HEK293 (cell line): ENCODE measurements around the gene BLOC1S2.

Experiments used
- HOXC10 ChIP-seq: sonication (generic); formaldehyde crosslinking; IDR thresholded peaks from 2 replicates; pipeline ENCODE4 v1.8.1; 2023; ENCODE audit warnings: mild to moderate bottlenecking, missing genetic modification reagents
- PRDM1 ChIP-seq: fragments of 450-650 bp; formaldehyde crosslinking; IDR thresholded peaks from 2 replicates; pipeline ENCODE4; 2016; ENCODE audit warnings: missing biosample characterization, missing genetic modification characterization
- YY1 ChIP-seq: fragments of 450-650 bp; formaldehyde crosslinking; IDR thresholded peaks from 2 replicates; pipeline ENCODE4 v1.5.1; 2018; ENCODE audit warnings: missing biosample characterization, missing genetic modification characterization
- ZNF132 ChIP-seq: fragments of 450-650 bp; formaldehyde crosslinking; IDR thresholded peaks from 2 replicates; pipeline ENCODE4 v1.5.1; 2017; ENCODE audit warnings: missing biosample characterization, missing genetic modification characterization, borderline replicate concordance
- ZNF155 ChIP-seq: fragments of 450-650 bp; formaldehyde crosslinking; IDR thresholded peaks from 2 replicates; pipeline ENCODE4 v1.5.1; 2016; ENCODE audit warnings: missing biosample characterization, missing genetic modification characterization
- TF ChIP-seq, protein P1 (sequence below): sonication (generic); formaldehyde crosslinking; IDR thresholded peaks from 2 replicates; pipeline ENCODE4 v1.8.1; 2022; ENCODE audit warnings: mild to moderate bottlenecking, moderate library complexity, missing genetic modification reagents
- TF ChIP-seq, protein P2 (sequence below): fragments of 450-650 bp; formaldehyde crosslinking; IDR thresholded peaks from 2 replicates; pipeline ENCODE4 v1.5.1; 2016; ENCODE audit warnings: missing biosample characterization, missing genetic modification characterization
- TF ChIP-seq, protein P3 (sequence below): fragments of 450-650 bp; formaldehyde crosslinking; IDR thresholded peaks from 2 replicates; pipeline ENCODE4 v1.5.1; 2016; ENCODE audit warnings: missing biosample characterization, missing genetic modification characterization
- TF ChIP-seq, protein P4 (sequence below): fragments of 450-650 bp; formaldehyde crosslinking; IDR thresholded peaks from 2 replicates; pipeline ENCODE4 v1.5.1; 2016; ENCODE audit warnings: missing biosample characterization, missing genetic modification characterization
- TF ChIP-seq, protein P5 (sequence below): fragments of 450-650 bp; formaldehyde crosslinking; IDR thresholded peaks from 2 replicates; pipeline ENCODE4 v1.5.1; 2016; ENCODE audit warnings: missing biosample characterization, missing genetic modification characterization

DNA sequence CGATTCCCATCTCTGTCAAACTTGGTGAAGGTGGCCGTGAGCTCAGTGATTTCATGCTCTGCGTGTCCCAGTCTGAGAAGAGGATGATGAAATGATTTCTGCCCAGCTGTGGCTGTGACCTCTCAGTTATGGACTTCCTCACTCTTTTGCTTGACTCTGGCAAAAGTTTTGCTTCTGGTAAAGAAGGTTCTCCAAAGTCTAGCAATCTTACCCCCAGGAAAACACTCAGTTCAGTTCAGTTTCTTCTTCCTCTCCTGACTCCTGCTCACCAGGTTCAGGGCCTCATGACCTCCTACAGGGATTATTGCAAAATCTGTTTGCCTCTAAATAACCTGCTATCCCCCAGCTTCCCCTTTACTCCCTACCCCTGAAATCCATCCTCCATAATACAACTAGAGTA lies 4.9 kb upstream of the BLOC1S2 start:
- TF ChIP-seq, protein P1, sequence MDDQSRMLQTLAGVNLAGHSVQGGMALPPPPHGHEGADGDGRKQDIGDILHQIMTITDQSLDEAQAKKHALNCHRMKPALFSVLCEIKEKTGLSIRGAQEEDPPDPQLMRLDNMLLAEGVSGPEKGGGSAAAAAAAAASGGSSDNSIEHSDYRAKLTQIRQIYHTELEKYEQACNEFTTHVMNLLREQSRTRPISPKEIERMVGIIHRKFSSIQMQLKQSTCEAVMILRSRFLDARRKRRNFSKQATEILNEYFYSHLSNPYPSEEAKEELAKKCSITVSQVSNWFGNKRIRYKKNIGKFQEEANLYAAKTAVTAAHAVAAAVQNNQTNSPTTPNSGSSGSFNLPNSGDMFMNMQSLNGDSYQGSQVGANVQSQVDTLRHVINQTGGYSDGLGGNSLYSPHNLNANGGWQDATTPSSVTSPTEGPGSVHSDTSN (CRISPR knock-in tag): no peak
- TF ChIP-seq, protein P2, sequence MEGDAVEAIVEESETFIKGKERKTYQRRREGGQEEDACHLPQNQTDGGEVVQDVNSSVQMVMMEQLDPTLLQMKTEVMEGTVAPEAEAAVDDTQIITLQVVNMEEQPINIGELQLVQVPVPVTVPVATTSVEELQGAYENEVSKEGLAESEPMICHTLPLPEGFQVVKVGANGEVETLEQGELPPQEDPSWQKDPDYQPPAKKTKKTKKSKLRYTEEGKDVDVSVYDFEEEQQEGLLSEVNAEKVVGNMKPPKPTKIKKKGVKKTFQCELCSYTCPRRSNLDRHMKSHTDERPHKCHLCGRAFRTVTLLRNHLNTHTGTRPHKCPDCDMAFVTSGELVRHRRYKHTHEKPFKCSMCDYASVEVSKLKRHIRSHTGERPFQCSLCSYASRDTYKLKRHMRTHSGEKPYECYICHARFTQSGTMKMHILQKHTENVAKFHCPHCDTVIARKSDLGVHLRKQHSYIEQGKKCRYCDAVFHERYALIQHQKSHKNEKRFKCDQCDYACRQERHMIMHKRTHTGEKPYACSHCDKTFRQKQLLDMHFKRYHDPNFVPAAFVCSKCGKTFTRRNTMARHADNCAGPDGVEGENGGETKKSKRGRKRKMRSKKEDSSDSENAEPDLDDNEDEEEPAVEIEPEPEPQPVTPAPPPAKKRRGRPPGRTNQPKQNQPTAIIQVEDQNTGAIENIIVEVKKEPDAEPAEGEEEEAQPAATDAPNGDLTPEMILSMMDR (tag by site-specific recombination): no peak
- TF ChIP-seq, protein P3, sequence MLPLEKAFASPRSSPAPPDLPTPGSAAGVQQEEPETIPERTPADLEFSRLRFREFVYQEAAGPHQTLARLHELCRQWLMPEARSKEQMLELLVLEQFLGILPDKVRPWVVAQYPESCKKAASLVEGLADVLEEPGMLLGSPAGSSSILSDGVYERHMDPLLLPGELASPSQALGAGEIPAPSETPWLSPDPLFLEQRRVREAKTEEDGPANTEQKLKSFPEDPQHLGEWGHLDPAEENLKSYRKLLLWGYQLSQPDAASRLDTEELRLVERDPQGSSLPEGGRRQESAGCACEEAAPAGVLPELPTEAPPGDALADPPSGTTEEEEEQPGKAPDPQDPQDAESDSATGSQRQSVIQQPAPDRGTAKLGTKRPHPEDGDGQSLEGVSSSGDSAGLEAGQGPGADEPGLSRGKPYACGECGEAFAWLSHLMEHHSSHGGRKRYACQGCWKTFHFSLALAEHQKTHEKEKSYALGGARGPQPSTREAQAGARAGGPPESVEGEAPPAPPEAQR (tag by site-specific recombination): no peak
- TF ChIP-seq PRDM1 (no peak), ZNF155 (tag by site-specific recombination) (no peak), YY1 (tag by site-specific recombination) (no peak), HOXC10 (no peak), ZNF132 (no peak)
- TF ChIP-seq, protein P4, sequence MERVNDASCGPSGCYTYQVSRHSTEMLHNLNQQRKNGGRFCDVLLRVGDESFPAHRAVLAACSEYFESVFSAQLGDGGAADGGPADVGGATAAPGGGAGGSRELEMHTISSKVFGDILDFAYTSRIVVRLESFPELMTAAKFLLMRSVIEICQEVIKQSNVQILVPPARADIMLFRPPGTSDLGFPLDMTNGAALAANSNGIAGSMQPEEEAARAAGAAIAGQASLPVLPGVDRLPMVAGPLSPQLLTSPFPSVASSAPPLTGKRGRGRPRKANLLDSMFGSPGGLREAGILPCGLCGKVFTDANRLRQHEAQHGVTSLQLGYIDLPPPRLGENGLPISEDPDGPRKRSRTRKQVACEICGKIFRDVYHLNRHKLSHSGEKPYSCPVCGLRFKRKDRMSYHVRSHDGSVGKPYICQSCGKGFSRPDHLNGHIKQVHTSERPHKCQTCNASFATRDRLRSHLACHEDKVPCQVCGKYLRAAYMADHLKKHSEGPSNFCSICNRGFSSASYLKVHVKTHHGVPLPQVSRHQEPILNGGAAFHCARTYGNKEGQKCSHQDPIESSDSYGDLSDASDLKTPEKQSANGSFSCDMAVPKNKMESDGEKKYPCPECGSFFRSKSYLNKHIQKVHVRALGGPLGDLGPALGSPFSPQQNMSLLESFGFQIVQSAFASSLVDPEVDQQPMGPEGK (tag by site-specific recombination): no peak
- TF ChIP-seq, protein P5, sequence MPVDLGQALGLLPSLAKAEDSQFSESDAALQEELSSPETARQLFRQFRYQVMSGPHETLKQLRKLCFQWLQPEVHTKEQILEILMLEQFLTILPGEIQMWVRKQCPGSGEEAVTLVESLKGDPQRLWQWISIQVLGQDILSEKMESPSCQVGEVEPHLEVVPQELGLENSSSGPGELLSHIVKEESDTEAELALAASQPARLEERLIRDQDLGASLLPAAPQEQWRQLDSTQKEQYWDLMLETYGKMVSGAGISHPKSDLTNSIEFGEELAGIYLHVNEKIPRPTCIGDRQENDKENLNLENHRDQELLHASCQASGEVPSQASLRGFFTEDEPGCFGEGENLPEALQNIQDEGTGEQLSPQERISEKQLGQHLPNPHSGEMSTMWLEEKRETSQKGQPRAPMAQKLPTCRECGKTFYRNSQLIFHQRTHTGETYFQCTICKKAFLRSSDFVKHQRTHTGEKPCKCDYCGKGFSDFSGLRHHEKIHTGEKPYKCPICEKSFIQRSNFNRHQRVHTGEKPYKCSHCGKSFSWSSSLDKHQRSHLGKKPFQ: no peak
